ENCODE data around the gene ARHGEF17. TPM values are rescaled to one million over a fixed set of nuclear protein-coding genes. Genes with fewer than 3 reads are reported as not detected.

Gene ARHGEF17
- polyA plus RNA-seq, 3 donors = 82.4 to 106 (median 98.5) TPM

GRCh38 chr11:73286240-73286810 is 21.8 kb upstream of the ARHGEF17 start:
- no peak for DNase-seq (ENCODE audit: extremely low read depth in 1 of 11, low read depth in 9 of 11, low spot score in 4 of 11)

GRCh38 chr11:73287400-73288101 is 20.5 kb upstream of the ARHGEF17 start:
- no peak for DNase-seq (ENCODE audit: extremely low read depth in 1 of 11, low read depth in 9 of 11, low spot score in 4 of 11)

DNA sequence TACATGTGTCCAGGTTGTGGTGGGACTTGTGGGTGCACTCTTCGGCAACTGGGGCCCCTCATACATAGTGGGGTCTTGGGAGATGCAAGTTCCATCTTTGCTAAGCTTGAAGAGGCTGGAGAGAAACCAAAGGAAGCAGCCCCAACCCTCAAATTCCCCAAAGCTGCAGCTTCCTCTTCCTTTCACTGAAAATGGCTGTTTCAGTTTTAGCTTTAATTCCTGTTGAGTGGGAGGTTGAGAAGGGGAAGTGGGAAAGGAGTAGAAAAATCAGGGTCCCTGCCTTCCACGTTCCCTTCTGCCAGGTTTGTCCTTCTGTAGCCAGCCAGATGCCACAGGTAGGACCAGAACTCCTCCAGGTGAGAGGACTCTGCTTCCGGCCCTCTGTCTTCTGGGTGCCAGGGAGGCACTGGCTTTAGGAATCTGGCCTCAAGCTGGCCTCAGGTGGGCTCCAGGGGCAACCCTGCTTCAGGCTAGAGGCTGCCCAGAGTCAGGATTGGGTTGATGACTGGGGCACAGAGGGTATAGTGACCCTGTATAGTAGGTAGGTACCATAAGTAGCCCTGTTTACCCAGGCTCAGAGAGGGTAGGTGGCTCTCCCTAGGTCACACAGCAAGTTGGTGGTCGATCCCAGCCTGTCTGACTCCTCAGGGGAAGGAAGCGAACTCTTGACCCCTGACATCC is 19.7 kb upstream of the ARHGEF17 start:
- no peak for DNase-seq (ENCODE audit: extremely low read depth in 1 of 11, low read depth in 9 of 11, low spot score in 4 of 11)

DNA sequence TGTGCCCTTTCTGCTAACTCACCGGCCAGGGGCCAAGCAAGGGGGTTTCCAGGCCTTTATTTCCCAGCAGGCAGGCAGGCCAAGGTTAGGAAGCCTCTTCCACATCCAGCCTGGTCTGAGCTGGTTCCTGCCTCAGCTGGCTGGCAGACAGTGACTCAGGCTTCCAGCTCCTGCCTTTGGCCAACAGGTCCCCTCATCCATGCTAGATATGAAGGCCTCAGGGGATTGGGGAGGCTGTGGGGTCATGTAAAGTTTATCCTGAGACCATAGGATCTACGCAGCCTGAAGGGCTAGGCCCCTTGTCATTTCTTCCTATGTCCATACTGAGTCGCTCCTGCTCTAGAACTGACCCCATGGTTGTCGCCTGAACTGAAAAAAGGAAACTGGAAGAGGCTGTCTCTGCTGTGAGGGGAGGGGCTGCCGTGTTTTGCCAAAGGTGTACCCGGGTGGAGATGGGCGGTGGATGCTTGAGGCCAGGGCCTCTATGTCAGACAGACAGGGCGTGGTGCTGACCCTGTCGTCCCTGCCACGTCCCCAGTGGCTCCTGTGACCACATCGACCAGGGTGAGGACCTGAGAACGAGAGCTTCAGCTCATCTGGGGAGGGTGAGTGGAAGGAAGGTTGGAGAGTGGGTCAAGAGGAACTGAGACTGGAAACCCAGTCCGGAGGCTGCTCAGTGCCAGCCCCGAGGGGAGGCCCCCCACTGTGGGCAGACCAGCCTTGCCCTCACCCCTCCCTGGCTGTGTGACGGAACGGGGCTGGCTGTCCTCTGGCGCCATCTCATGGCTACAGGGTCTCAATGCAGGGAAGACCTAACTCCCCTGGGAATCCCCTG is 19.0 kb upstream of the ARHGEF17 start:
- DNase-seq (ENCODE audit: extremely low read depth in 1 of 11, low read depth in 9 of 11, low spot score in 4 of 11) = peak in 9 of 11 donors; percentile 43 to 65 (median 60)

DNA sequence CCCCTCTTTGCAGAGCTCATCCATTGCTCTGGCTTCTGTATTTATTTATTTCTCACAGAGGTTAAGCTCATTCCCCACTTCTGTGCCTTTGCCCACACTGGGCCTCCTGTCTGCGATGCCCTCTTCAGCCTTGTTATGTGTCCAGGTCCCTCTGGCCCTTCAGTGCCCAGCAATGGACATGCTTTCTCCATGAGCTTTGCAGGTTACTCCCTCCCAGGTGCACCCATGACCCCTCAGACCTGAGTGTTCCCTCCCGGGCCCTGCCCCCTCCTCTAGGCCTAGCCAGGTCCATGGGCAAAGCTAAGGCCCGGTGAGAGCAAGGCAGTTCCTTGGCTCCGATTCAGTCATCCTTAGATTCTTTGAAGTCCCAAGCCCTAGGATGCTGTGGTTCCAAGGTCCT is 17.5 kb upstream of the ARHGEF17 start:
- no peak for DNase-seq (ENCODE audit: extremely low read depth in 1 of 11, low read depth in 9 of 11, low spot score in 4 of 11)

DNA sequence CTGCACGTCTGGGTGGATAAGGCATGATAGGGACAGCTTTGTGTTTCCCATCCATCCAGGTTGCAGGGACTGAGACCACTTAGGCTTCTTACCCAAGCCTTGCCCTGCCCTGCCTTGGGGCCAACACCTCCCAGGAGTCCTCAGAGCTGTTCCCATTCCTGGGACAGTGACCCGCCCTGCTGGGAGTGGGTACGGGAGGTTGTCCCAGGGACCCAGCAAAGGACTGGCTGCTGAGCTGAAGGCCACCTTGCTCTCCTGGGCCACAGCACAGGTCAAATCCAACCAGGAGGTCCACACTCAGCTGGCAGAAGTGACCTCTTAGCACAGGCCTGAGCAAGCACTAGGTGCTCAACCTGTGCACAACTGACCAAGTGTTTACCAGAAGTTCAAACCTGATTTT is 16.9 kb upstream of the ARHGEF17 start:
- DNase-seq (ENCODE audit: extremely low read depth in 1 of 11, low read depth in 9 of 11, low spot score in 4 of 11) = no peak

DNA sequence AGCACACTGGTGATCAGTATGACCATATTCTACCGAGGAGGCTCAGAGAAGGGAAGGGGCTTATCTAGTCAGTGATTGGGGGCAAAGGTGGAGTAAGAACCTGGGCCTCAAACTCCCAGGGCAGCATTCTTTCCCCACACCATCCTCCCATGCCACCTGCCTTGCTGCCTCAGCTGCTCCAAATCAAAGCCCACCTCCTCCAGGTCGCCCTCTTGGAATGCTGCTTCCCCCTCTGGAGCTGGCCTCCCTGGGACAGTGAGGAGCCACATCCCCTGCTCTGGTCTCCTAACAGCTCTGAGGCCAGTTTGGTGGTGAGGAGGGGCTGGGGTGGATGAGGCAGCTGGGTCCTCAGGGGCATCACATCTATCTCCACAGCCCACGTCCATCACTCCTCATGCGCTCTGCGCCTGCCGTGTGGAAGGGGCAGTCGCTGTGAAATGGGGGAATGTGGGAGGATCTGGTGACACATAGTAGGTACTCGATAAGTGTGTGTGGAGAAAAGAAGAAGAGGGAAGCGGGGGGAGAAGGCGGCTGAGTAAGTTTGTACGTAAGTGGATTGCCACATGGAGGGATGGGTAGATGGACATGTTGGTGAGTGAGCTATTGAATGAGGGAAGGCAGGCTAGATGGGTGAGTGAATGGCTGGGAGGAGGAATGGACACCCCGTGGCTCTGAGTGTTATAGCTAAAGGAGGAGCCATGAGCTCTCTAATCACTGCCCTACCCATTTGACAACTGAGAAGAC is 16.1 kb upstream of the ARHGEF17 start:
- DNase-seq (ENCODE audit: extremely low read depth in 1 of 11, low read depth in 9 of 11, low spot score in 4 of 11) = no peak

DNA sequence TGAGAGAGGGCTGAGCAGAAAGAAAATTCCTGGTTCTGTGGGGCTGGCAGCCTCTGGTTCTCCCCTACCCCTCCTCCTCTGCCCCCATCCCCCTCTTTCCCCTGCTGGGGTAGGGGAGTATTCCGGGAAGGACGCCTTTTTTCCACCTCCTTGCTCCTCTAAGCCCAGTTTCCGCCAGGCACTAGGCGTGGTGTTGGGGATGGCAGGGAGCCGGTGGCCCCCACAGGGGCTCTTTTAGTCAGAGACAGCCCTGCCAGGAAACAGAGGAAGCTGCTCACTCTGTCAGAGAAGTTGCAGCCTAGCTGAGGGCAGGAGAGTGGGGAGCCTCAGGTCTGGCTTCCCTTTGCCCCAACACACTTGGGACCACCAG is 15.6 kb upstream of the ARHGEF17 start:
- no peak for DNase-seq (ENCODE audit: extremely low read depth in 1 of 11, low read depth in 9 of 11, low spot score in 4 of 11)

DNA sequence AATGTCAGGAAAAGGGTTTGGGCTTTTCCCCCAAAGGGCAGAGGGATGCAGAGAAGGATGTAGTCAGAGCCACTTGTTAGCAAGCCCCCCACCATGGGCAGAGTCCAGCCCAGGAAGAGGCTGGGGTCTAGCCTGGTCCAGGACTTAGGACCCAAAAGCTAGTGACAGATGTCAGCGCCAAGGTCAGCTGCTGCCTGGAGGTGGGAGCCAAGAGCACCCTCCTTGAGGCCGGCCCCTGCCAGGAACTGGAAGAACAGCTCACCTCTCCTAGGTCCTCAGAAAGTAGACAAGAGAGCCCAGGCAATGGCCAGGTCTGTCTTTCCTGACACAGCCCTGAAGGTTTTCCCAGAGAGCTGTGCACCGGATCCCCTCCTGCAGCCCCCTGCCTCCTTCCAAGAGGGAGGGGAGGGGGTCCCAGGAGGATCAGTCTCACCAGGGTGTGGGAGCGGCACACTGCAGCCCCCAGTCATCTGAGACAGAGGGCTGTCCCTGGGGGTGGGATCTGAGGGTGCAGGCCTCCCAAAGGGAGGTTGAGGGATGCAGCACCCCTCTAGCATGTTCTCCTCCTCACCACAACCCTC is 14.6 kb upstream of the ARHGEF17 start:
- DNase-seq (ENCODE audit: extremely low read depth in 1 of 11, low read depth in 9 of 11, low spot score in 4 of 11) = no peak

- no peak for DNase-seq (ENCODE audit: extremely low read depth in 1 of 11, low read depth in 9 of 11, low spot score in 4 of 11)
Measured at GRCh38 chr11:73294604-73295003, 13.5 kb upstream of the ARHGEF17 start.

GRCh38 chr11:73295241-73295995 is 12.7 kb upstream of the ARHGEF17 start:
- DNase-seq (ENCODE audit: extremely low read depth in 1 of 11, low read depth in 9 of 11, low spot score in 4 of 11) = peak in 8 of 11 donors; percentile 41 to 66 (median 54)

- no peak for DNase-seq (ENCODE audit: extremely low read depth in 1 of 11, low read depth in 9 of 11, low spot score in 4 of 11)
Measured at GRCh38 chr11:73295996-73296318, 12.1 kb upstream of the ARHGEF17 start.

DNA sequence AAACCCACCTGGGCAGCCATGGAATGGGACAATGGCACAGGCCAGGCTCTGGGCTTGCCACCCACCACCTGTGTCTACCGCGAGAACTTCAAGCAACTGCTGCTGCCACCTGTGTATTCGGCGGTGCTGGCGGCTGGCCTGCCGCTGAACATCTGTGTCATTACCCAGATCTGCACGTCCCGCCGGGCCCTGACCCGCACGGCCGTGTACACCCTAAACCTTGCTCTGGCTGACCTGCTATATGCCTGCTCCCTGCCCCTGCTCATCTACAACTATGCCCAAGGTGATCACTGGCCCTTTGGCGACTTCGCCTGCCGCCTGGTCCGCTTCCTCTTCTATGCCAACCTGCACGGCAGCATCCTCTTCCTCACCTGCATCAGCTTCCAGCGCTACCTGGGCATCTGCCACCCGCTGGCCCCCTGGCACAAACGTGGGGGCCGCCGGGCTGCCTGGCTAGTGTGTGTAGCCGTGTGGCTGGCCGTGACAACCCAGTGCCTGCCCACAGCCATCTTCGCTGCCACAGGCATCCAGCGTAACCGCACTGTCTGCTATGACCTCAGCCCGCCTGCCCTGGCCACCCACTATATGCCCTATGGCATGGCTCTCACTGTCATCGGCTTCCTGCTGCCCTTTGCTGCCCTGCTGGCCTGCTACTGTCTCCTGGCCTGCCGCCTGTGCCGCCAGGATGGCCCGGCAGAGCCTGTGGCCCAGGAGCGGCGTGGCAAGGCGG is 11.4 kb upstream of the ARHGEF17 start:
- no peak for DNase-seq (ENCODE audit: extremely low read depth in 1 of 11, low read depth in 9 of 11, low spot score in 4 of 11)

DNA sequence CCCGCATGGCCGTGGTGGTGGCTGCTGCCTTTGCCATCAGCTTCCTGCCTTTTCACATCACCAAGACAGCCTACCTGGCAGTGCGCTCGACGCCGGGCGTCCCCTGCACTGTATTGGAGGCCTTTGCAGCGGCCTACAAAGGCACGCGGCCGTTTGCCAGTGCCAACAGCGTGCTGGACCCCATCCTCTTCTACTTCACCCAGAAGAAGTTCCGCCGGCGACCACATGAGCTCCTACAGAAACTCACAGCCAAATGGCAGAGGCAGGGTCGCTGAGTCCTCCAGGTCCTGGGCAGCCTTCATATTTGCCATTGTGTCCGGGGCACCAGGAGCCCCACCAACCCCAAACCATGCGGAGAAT is 10.9 kb upstream of the ARHGEF17 start:
- DNase-seq (ENCODE audit: extremely low read depth in 1 of 11, low read depth in 9 of 11, low spot score in 4 of 11) = no peak

DNA sequence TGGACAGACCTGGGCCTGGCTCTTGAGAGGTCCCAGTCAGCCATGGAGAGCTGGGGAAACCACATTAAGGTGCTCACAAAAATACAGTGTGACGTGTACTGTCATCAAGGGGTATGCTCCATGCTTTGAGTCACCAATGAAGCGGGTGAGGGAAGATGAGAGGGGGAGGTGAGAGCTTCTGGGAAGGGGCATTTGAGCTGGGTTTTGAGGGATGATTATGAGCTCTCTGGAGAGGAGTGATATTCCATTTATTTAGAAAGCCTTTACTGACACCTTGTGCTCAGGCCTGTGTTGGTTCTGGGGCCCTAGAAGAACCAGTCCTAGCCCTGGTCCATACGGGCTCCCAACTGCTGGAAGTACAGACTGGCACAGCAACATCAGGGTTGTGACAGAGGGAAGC is 10.4 kb upstream of the ARHGEF17 start:
- no peak for DNase-seq (ENCODE audit: extremely low read depth in 1 of 11, low read depth in 9 of 11, low spot score in 4 of 11)

GRCh38 chr11:73298233-73298632 is 9.8 kb upstream of the ARHGEF17 start:
- no peak for DNase-seq (ENCODE audit: extremely low read depth in 1 of 11, low read depth in 9 of 11, low spot score in 4 of 11)

DNA sequence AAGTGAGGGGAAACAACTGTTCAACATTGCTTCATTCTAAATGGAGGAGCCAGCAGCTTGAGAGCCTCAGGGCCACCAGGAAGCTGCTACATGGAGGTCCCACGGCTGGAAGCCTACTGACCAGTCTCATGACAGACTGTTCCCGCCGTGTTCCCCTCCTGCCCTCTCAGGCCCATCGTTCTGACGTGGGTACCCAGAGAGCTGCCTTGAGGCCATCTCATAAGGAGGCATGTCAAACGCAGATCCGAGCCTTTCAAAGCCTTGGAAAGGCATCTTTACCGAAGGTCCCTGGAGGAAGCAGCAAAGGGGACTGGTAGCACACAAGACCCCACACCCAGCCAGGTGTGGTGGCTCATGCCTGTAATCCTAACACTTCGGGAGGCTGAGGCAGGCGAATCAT is 8.3 kb upstream of the ARHGEF17 start:
- no peak for DNase-seq (ENCODE audit: extremely low read depth in 1 of 11, low read depth in 9 of 11, low spot score in 4 of 11)

Measured in renal cortex interstitium (tissue), 11 donors.